ENCODE results near the gene UNC93B1.

UNC93B1 gene

GRCh38 chr11:68022531-68022930 is 18.6 kb upstream of the UNC93B1 start:
- no peak for DNase-seq (ENCODE audit: low read depth, low spot score)

- DNase-seq (ENCODE audit: low read depth, low spot score), result no peak
Measured at GRCh38 chr11:68021167-68021787, 17.4 kb upstream of the UNC93B1 start.

GRCh38 chr11:68020575-68020974 is 16.7 kb upstream of the UNC93B1 start:
- no peak for DNase-seq (ENCODE audit: low read depth, low spot score)

GRCh38 chr11:68019486-68019885 is 15.6 kb upstream of the UNC93B1 start:
- DNase-seq (ENCODE audit: low read depth, low spot score), result no peak

- no peak for DNase-seq (ENCODE audit: low read depth, low spot score)
Measured at GRCh38 chr11:68018730-68019190, 14.9 kb upstream of the UNC93B1 start.

GRCh38 chr11:68017980-68018729 is 14.3 kb upstream of the UNC93B1 start:
- no peak for DNase-seq (ENCODE audit: low read depth, low spot score)

- no peak for DNase-seq (ENCODE audit: low read depth, low spot score)
Measured at GRCh38 chr11:68016904-68017817, 13.3 kb upstream of the UNC93B1 start.

GRCh38 chr11:68016161-68016903 is 12.4 kb upstream of the UNC93B1 start:
- DNase-seq (ENCODE audit: low read depth, low spot score), result no peak

- DNase-seq (ENCODE audit: low read depth, low spot score), result no peak
Measured at GRCh38 chr11:68015467-68015866, 11.6 kb upstream of the UNC93B1 start.

- no peak for DNase-seq (ENCODE audit: low read depth, low spot score)
Measured at GRCh38 chr11:68014947-68015447, 11.1 kb upstream of the UNC93B1 start.

- no peak for DNase-seq (ENCODE audit: low read depth, low spot score)
Measured at GRCh38 chr11:68014157-68014946, 10.5 kb upstream of the UNC93B1 start.

GRCh38 chr11:68013611-68014156 is 9.8 kb upstream of the UNC93B1 start:
- DNase-seq (ENCODE audit: low read depth, low spot score), result no peak

GRCh38 chr11:68012843-68013610 is 9.1 kb upstream of the UNC93B1 start:
- DNase-seq (ENCODE audit: low read depth, low spot score), result peak; percentile 57

GRCh38 chr11:68012044-68012842 is 8.3 kb upstream of the UNC93B1 start:
- no peak for DNase-seq (ENCODE audit: low read depth, low spot score)

GRCh38 chr11:68011051-68011943 is 7.4 kb upstream of the UNC93B1 start:
- DNase-seq (ENCODE audit: low read depth, low spot score), result no peak

GRCh38 chr11:68010090-68011041 is 6.5 kb upstream of the UNC93B1 start, which contains the start of gene ALDH3B1:
Gene ALDH3B1 (plus strand): TSS chr11:68010327. CDS start chr11:68015298, 4,971 bp downstream.
- DNase-seq (ENCODE audit: low read depth, low spot score), result peak; percentile 58

Data from brain pericyte (primary cell).